ENCODE measurements around the gene FAF1.

DNA sequence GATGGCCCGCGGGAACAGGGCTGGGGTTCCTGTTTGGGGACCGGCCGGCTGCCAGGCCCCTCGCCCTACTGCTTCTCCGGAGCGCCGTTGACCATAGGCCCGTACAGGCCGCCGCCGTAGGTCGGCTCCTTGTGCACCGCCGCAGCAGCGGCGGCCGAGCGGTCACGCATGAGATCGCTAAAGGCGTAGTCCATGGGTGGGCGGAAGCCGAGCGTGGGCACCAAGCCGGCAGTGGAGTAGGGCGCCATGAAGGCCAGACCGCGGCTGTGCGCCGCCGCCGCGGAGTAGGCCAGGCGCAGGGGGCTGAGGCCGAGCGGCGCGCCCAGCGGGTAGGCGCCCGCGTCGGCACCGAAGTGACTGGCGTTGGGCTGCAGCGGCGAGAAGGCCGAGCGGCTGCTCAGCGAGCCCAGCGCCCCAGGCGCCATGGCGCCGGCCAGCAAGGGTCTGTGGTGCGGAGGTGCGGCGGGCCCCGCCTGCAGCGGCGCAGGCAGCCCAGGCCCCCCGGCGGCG, 541.4 kb downstream of the FAF1 start:
- TF ChIP-seq, protein P1, sequence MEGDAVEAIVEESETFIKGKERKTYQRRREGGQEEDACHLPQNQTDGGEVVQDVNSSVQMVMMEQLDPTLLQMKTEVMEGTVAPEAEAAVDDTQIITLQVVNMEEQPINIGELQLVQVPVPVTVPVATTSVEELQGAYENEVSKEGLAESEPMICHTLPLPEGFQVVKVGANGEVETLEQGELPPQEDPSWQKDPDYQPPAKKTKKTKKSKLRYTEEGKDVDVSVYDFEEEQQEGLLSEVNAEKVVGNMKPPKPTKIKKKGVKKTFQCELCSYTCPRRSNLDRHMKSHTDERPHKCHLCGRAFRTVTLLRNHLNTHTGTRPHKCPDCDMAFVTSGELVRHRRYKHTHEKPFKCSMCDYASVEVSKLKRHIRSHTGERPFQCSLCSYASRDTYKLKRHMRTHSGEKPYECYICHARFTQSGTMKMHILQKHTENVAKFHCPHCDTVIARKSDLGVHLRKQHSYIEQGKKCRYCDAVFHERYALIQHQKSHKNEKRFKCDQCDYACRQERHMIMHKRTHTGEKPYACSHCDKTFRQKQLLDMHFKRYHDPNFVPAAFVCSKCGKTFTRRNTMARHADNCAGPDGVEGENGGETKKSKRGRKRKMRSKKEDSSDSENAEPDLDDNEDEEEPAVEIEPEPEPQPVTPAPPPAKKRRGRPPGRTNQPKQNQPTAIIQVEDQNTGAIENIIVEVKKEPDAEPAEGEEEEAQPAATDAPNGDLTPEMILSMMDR (IDR thresholded peaks at IDR 0.05; ENCODE audit: low read depth, low read length) = no peak
- TF ChIP-seq EZH2phosphoT487 (IDR thresholded peaks at IDR 0.05; ENCODE audit: low read depth) = no peak

Measured in OCI-LY3 (cell line).